MM.1S (cell line): Measurements from ENCODE around the gene PRPF31.

Source experiments
- CTCF ChIP-seq: fragments of 300-600 bp; sonication (generic); IDR thresholded peaks from 2 replicates; pipeline ENCODE4 v1.5.1; 2016; ENCODE audit warnings: antibody characterized with exemption, low read length, mixed read lengths
- EZH2 ChIP-seq: fragments of 300-600 bp; sonication (generic); optimal IDR thresholded peaks from 2 replicates; pipeline ENCODE3; 2017; ENCODE audit warnings: low read depth, mild to moderate bottlenecking, antibody characterized with exemption, low read length, mixed read lengths
- EZH2phosphoT487 ChIP-seq: fragments of 300-600 bp; sonication (generic); IDR thresholded peaks from 2 replicates; pipeline ENCODE4 v1.6.1; 2018; ENCODE audit warnings: antibody characterized with exemption, low read length

- TF ChIP-seq CTCF = no peak
- TF ChIP-seq EZH2 = no peak
- TF ChIP-seq EZH2phosphoT487 = no peak
Measured at GRCh38 chr19:54133312-54133956, 17.9 kb downstream of the PRPF31 start.
